Fibroblast of mammary gland (primary cell): Measurements from ENCODE around the gene USP25.

ENCODE experiments used
- DNase-seq: peaks from one replicate; pipeline ENCODE4 v3.0.0-alpha.2; 2010; ENCODE audit warnings: low read depth
- H3K4me3 ChIP-seq: 2 replicates; pipeline ENCODE4 v1.5.1; 2011; ENCODE audit warnings: low read depth, mild to moderate bottlenecking, low read length, moderate library complexity; ENCODE audit not compliant: control insufficient read depth
- CTCF ChIP-seq: conservative IDR thresholded peaks from 2 replicates; pipeline ENCODE4 v1.5.1; 2011; ENCODE audit warnings: low read depth, low read length, inconsistent platforms; ENCODE audit not compliant: control insufficient read depth, insufficient read depth

The USP25 gene

GRCh38 chr21:15740383-15740782, 10.6 kb downstream of the USP25 start:
- TF ChIP-seq CTCF = no peak
- no peak for DNase-seq
- no peak overlapping the region for H3K4me3 ChIP-seq

- no peak for TF ChIP-seq CTCF
- no peak overlapping the region for H3K4me3 ChIP-seq
- peak; percentile 70 for DNase-seq
Measured at GRCh38 chr21:15741510-15741909, 11.7 kb downstream of the USP25 start.

GRCh38 chr21:15742052-15742670, 12.4 kb downstream of the USP25 start:
- no peak overlapping the region for H3K4me3 ChIP-seq
- DNase-seq = no peak
- no peak for TF ChIP-seq CTCF

- no peak overlapping the region for H3K4me3 ChIP-seq
- DNase-seq = no peak
- no peak for TF ChIP-seq CTCF
Measured at GRCh38 chr21:15742694-15743093, 12.9 kb downstream of the USP25 start.

GRCh38 chr21:15743593-15743992, 13.8 kb downstream of the USP25 start:
- no peak overlapping the region for H3K4me3 ChIP-seq
- no peak for TF ChIP-seq CTCF
- no peak for DNase-seq

GRCh38 chr21:15744926-15745325, 15.1 kb downstream of the USP25 start:
- no peak for DNase-seq
- no peak for TF ChIP-seq CTCF
- H3K4me3 ChIP-seq = no peak overlapping the region

- no peak overlapping the region for H3K4me3 ChIP-seq
- no peak for DNase-seq
- TF ChIP-seq CTCF = no peak
Measured at GRCh38 chr21:15748586-15748985, 18.8 kb downstream of the USP25 start.
